IPS DF 6.9 (cell line): ENCODE data around the gene PLXNA4.

Experiments
- DNase-seq: peaks from one replicate; pipeline ENCODE4 v3.0.0-alpha.2; 2013; ENCODE audit warnings: low read depth, low spot score
- H3K27ac ChIP-seq: one replicate; pipeline ENCODE4 v1.5.1; 2013; ENCODE audit warnings: low read length, control low read depth
- H3K27me3 ChIP-seq: 2 replicates; pipeline ENCODE4 v1.6.1; 2013; ENCODE audit warnings: mild to moderate bottlenecking, low read length; ENCODE audit not compliant: control insufficient read depth, insufficient read depth
- H3K36me3 ChIP-seq: 2 replicates; pipeline ENCODE4 v1.6.1; 2013; ENCODE audit warnings: low read length; ENCODE audit not compliant: control insufficient read depth, insufficient read depth
- H3K4me1 ChIP-seq: 2 replicates; pipeline ENCODE4 v1.6.1; 2013; ENCODE audit warnings: low read length; ENCODE audit not compliant: control insufficient read depth, insufficient read depth
- H3K4me3 ChIP-seq: 2 replicates; pipeline ENCODE4 v1.5.1; 2013; ENCODE audit warnings: mild to moderate bottlenecking, low read length
- H3K9me3 ChIP-seq: 2 replicates; pipeline ENCODE4 v1.6.1; 2013; ENCODE audit warnings: low read length, inconsistent platforms; ENCODE audit not compliant: control insufficient read depth, insufficient read depth
- WGBS: extraction: QIAGEN DNeasy Blood & Tissue Kit; methylation state at CpG from one replicate; pipeline ENCODE4 v1.1.7; 2013; ENCODE audit warnings: mixed read lengths, missing lambda C conversion rate; ENCODE audit not compliant: insufficient read length, insufficient coverage; 5-methylcytosine and 5-hydroxymethylcytosine counted together

The PLXNA4 gene

DNA sequence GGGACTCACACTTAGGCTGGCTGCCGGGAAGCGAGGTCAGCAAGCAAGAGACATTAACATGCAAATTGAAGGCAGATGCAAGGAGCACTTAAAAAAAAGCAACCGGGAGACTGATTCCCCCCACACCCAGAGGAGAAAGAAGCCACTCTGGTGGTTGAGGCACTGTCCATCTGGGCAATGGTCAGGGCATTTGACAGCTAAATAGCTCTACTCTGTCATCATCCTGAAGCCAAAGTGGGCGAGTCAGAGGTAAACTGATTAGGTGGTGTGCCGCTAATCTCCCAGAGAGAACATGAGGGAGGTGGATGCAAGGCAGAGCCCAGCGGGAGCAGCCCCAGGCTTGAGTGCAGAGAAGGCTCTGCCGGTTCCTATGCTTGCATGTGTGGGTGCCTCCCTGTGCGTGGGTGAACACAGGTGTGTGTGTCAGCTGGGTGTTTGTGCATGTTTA lies 100.6 kb downstream of the PLXNA4 start:
- H3K27ac ChIP-seq: no peak overlapping the region

DNA sequence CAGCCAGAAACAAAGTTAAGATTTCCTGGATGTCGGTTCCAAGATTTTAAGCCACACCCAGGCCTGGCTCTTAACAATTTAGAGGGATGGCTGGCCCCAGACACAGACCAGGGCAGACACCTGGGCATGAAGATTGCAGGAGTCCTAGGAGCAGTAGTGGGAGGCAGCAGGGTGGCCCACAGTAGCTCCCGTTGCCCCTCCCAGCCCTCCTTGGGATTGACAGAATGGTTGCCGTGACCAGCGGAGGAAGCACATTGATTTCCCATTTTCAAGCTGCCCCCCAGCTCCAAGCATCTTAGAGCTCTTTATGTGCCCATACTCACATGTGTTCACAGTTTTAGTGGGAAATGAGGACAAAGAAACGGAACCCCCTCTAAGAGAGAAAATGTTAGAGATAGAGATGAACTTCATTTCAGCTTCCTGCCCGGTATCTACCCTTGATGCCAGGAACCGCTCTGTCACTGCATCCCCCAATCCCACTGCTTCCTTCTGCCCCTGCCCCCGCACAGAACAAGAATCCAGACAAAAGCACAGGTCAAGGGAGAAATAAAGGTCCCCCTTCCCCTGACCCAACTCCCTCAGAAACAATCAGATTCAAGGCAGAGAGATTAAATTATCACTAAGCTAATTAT lies 101.1 kb downstream of the PLXNA4 start:
- no peak overlapping the region for H3K4me3 ChIP-seq
- WGBS: no CpG with 5 or more reads among the region's 8 CpGs
- no peaks in the 10 kb centered on the region for H3K27me3 ChIP-seq
- no peaks in the 10 kb centered on the region; the same call in 1 of the 2 replicates for H3K4me1 ChIP-seq
- no peaks in the 10 kb centered on the region for H3K36me3 ChIP-seq
- no peak for DNase-seq
- no peak overlapping the region for H3K27ac ChIP-seq
- no peaks in the 10 kb centered on the region for H3K9me3 ChIP-seq

More for the DNA sequence above, 100.6 kb downstream of the PLXNA4 start:
- no CpG with 5 or more reads among the region's 8 CpGs for WGBS
- no peaks in the 10 kb centered on the region for H3K36me3 ChIP-seq
- DNase-seq: no peak
- H3K27me3 ChIP-seq: no peaks in the 10 kb centered on the region
- H3K4me3 ChIP-seq: no peak overlapping the region
- no peaks in the 10 kb centered on the region; the same call in 1 of the 2 replicates for H3K4me1 ChIP-seq
- no peaks in the 10 kb centered on the region for H3K9me3 ChIP-seq

DNA sequence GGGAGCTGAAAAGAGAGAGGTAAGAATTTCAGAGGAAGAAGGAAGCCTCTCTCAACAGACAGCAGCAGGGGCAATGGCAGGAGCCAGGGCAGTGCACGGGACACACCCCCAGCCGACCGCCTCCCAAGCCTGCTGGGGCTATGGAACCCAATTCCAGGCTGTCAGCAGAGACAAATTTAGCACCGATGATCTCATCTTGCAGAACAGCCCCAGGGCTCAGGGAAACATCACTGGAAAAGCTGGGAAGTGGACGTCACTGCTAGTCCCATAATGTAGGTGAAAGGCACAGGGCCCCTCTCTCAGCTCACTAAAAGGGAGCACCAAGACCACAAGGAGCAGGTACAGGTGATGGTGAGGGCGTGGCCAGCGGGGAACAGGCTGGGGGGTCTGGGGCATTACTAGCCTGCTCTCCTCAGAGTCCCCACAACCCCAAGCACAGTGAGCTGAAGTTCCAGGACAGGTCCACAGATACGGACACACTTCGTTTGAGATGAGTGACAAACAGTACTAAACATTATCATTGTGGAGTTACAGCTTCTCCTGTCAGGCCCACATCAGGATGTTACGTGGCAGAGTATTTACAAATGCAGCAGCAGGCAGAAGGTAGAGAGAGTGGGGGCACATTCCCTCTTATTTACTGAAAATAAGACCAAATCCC lies 103.7 kb downstream of the PLXNA4 start:
- Histone ChIP-seq H3K9me3 (no peaks in the 10 kb centered on the region), H3K27ac (no peak overlapping the region), H3K27me3 (no peaks in the 10 kb centered on the region), H3K4me1 (no peaks in the 10 kb centered on the region; the same call in 1 of the 2 replicates), H3K4me3 (no peak overlapping the region), H3K36me3 (no peaks in the 10 kb centered on the region)
- DNase-seq: no peak
- no CpG with 5 or more reads among the region's 10 CpGs for WGBS

DNA sequence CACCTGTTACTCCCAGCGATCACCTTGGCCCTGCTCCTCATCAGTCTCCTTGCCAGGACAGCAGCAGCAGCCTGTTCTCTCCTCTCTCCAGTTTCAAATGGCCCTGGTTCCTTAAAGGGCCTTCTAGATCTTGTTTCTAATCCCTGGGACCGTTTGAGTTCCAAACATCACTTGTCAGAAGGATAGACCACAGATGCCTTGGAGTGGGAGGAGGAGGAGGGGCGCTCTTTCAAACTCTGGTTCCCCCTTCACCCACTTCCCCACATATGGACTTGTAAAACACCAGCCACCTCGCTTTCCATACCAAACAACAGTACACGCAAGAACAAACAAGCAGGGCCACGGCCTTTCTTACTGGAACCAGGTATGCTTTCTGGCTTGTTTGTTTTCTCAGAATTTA lies 104.8 kb downstream of the PLXNA4 start:
- Histone ChIP-seq H3K9me3 (no peaks in the 10 kb centered on the region), H3K36me3 (no peaks in the 10 kb centered on the region), H3K4me1 (no peaks in the 10 kb centered on the region; the same call in 1 of the 2 replicates), H3K27ac (no peak overlapping the region), H3K4me3 (no peak overlapping the region), H3K27me3 (no peaks in the 10 kb centered on the region)
- DNase-seq: no peak
- WGBS: no CpG with 5 or more reads among the region's 6 CpGs

DNA sequence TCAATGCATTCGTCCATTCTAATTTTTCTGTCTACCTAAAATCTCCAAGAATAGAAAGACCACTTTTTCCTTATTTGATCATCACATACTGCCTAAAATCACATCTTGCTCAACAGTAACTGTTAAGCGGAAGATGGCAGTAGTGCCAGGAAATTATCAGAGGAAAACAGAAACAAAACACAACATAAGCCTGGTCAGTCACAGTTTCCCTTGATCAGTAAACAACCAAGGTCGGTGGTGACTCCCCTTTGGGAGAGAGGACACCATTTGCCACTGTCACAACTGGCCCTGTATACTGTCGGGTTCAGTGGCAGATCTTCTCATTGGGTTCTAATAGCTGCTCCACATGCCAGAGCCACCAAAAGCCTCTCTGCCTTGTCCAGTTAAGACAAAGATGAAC lies 106.6 kb downstream of the PLXNA4 start:
- H3K4me3 ChIP-seq: no peak overlapping the region
- no peak for DNase-seq
- H3K9me3 ChIP-seq: no peaks in the 10 kb centered on the region
- no peaks in the 10 kb centered on the region for H3K27me3 ChIP-seq
- H3K27ac ChIP-seq: no peak overlapping the region
- no peaks in the 10 kb centered on the region for H3K4me1 ChIP-seq
- no CpG with 5 or more reads among the region's 4 CpGs for WGBS
- H3K36me3 ChIP-seq: no peaks in the 10 kb centered on the region

DNA sequence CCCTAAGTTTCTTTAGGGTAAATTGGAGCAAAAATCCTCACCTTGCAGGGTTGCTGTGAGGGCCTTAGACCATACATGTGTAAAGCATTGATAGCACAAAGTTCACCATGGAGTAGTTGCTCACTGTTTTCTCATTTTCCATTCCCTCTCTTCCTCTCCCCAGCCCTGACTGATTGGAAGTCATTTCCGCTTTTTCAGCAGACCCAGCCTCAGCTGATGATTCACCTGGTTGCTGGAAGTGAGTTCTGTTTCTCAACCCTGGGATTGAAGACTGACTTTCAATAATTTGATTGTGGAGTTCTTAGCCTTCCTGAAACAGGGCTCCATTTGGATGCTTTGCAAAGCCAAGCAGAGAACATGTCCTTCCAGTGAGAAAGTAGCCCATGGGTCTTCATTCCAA lies 107.0 kb downstream of the PLXNA4 start:
- WGBS: no CpG with 5 or more reads among the region's 1 CpG
- Histone ChIP-seq H3K4me1 (no peaks in the 10 kb centered on the region), H3K9me3 (no peaks in the 10 kb centered on the region), H3K27me3 (no peaks in the 10 kb centered on the region), H3K27ac (no peak overlapping the region), H3K36me3 (no peaks in the 10 kb centered on the region), H3K4me3 (no peak overlapping the region)
- no peak for DNase-seq

DNA sequence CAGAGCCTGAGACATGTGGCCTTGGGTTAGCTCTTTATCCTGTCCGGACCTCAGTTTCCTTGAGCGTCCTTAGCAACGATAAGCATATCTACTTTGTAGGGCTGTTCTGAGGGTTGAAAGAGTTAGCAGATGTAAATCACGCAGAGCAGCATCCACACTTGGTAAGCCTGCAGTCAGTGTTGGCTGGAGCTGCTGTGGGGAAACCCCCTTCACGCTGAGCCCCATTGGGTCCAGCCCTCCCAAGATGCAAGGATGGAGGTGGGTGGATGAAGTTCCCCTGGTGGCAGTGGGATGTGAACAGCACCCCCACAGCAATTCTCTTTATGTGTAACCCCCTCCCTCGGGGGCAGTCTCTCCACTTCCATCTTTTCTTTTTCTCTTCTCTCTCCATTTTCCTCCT lies 109.9 kb downstream of the PLXNA4 start:
- no CpG with 5 or more reads among the region's 6 CpGs for WGBS
- H3K27ac ChIP-seq: no peak overlapping the region
- no peaks in the 10 kb centered on the region for H3K27me3 ChIP-seq
- no peaks in the 10 kb centered on the region for H3K36me3 ChIP-seq
- H3K4me1 ChIP-seq: no peaks in the 10 kb centered on the region
- H3K9me3 ChIP-seq: no peaks in the 10 kb centered on the region
- H3K4me3 ChIP-seq: no peak overlapping the region
- DNase-seq: no peak

DNA sequence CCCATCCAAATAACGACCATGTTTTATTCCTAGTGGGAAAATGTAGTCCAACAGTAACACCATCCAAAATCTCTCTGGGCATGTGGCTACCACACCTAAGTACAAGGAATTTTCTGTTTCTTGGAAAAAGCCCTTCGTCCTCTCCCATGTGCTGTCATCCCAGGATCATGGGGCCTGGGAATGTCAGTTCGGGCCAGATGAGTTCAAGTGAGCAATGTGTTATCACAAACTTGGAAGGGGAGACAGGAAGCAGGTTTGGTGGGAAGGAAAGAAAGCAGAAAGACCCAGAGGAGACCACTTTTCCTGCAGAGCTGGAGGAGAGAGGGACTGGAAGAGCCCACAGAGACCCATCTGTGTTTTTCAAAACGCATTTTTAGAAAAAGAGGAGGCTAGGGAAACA lies 110.8 kb downstream of the PLXNA4 start:
- no peaks in the 10 kb centered on the region for H3K4me1 ChIP-seq
- DNase-seq: no peak
- H3K27ac ChIP-seq: no peak overlapping the region
- H3K36me3 ChIP-seq: no peaks in the 10 kb centered on the region
- WGBS: no CpG with 5 or more reads among the region's 4 CpGs
- H3K9me3 ChIP-seq: no peaks in the 10 kb centered on the region
- H3K4me3 ChIP-seq: no peak overlapping the region
- H3K27me3 ChIP-seq: no peaks in the 10 kb centered on the region

DNA sequence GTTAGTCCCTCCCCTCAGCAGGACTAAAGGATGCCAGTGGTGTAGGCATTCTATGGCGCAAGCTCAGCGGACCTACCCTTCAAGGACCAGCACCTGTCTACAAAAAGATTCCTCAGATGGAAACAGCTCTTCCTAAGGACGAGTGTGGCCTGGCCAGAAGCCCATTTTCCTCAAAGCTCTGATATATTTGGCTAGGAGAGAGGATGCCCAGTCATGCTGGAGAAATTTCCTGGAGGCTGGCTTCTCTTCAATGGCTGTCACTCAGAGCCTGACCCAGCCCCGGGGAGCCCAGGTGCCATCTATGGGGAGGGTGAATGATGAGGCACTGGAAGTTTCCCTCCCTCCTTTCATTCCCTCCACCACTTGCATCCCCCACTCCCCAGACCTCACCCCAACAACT lies 111.5 kb downstream of the PLXNA4 start:
- Histone ChIP-seq H3K4me1 (no peaks in the 10 kb centered on the region), H3K4me3 (no peak overlapping the region), H3K27me3 (no peaks in the 10 kb centered on the region), H3K36me3 (no peaks in the 10 kb centered on the region), H3K27ac (no peak overlapping the region), H3K9me3 (no peaks in the 10 kb centered on the region)
- no CpG with 5 or more reads among the region's 4 CpGs for WGBS
- DNase-seq: no peak

DNA sequence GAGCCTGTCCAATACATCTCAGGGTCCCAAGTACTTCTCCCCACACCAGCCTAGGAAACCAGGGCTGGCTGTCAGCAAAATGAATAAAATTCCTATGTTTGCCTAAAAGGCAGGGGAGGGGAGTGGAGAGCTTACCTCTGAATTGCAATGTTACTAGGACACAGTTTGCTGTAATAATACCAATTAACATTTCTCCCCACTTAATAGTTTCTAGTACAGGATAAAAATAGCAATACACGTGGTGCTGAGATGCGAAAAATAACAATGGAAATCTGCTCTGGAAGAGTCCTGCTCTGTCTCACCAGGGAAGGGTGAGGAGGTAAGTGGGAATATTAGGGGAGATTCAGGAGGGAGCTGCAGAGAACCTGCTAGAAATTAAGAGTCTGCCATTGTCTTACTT lies 112.3 kb downstream of the PLXNA4 start:
- H3K4me3 ChIP-seq: no peak overlapping the region
- WGBS: no CpG with 5 or more reads among the region's 2 CpGs
- H3K4me1 ChIP-seq: no peaks in the 10 kb centered on the region
- H3K27ac ChIP-seq: no peak overlapping the region
- DNase-seq: no peak
- no peaks in the 10 kb centered on the region for H3K36me3 ChIP-seq
- H3K9me3 ChIP-seq: no peaks in the 10 kb centered on the region
- no peaks in the 10 kb centered on the region for H3K27me3 ChIP-seq

DNA sequence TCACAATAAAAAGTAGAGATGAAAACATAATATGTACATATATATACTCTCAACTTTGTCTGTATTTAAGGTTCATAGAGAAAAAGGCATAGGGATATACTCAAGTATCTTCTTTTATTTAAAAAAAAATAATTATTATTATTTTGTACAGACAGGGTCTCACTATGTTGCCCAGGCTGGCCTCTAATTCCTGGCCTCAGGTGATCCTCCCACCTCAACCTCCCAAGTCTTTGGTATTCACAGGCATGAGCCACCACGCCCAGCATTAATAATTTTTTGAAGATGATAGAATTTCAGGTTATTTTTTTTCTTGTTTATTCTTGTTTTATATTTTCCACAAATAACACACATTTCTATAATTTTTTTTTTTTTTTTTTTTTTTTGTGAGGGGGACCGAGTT lies 113.8 kb downstream of the PLXNA4 start:
- H3K9me3 ChIP-seq: no peaks in the 10 kb centered on the region
- no peaks in the 10 kb centered on the region for H3K4me1 ChIP-seq
- no peak for DNase-seq
- no peak overlapping the region for H3K27ac ChIP-seq
- H3K36me3 ChIP-seq: no peaks in the 10 kb centered on the region
- no CpG with 5 or more reads among the region's 2 CpGs for WGBS
- H3K27me3 ChIP-seq: no peaks in the 10 kb centered on the region
- H3K4me3 ChIP-seq: no peak overlapping the region
